Keratinocyte (primary cell): ENCODE measurements around the gene NRDE2.

ENCODE experiments used
- CTCF ChIP-seq, 3 experiments: IDR thresholded peaks in 1 of 3; conservative IDR thresholded peaks in 1 of 3; optimal IDR thresholded peaks in 1 of 3; 2 replicates in 2 of 3; 3 replicates in 1 of 3; pipeline versions ENCODE3 to v1.5.1; 2011; ENCODE audit warnings: low read length in 3 of 3, mild to moderate bottlenecking in 3 of 3, moderate library complexity in 2 of 3, control low read depth in 1 of 3, inconsistent platforms in 1 of 3; ENCODE audit not compliant: insufficient read depth in 2 of 3; ENCODE audit errors: extremely low read depth in 1 of 3
- EZH2 ChIP-seq: IDR thresholded peaks from one replicate; pipeline ENCODE4 v1.6.1; 2012; ENCODE audit warnings: inconsistent platforms, mild to moderate bottlenecking, low read length, moderate library complexity

- TF ChIP-seq CTCF (optimal IDR thresholded peaks at IDR 0.05 in 1 of 3, IDR thresholded peaks at IDR 0.05 in 1 of 3, conservative IDR thresholded peaks at IDR 0.05 in 1 of 3; ENCODE audit: extremely low read depth in 1 of 3, insufficient read depth in 2 of 3, low read length in 3 of 3) (no peak), EZH2 (no peak)
These were observed 43.1 kb upstream of the NRDE2 start for GRCh38 chr14:90374813-90375212.
